Left cardiac atrium (tissue), 4 donors: ENCODE measurements around the gene GGCX. TPM values are rescaled to one million over a fixed set of nuclear protein-coding genes. Genes with fewer than 3 reads are reported as not detected.
"Not testable (repeated sequence)": the region's sequence is repeated elsewhere in the genome, so short reads cannot be mapped to it uniquely, and the experiment has no call there.

Source experiments
- ATAC-seq, 2 donors: fragments of 200-7000 bp; cut with Tn5 transposase; one replicate each; pipeline ENCODE4 v1.9.1; 2020; ENCODE audit warnings: mild to moderate bottlenecking in 2 of 2, moderate library complexity in 2 of 2
- DNase-seq: peaks from one replicate; pipeline ENCODE4 v3.0.0-alpha.2; 2020
- intact Hi-C, 2 donors: fragments of 100-400 bp; cut with DNase I; formaldehyde crosslinking; loops; one replicate each; pipeline versions ENCODE4 v1.14.1 to v1.15.1; 2022 to 2023
- total RNA-seq, 2 donors: library from RNA; stranded (reverse); fragmentation: NEBNext Ultra II Directional; extraction: Animal tissue kit (Norgen Biotek cat#: 25700); gene quantifications; one replicate each; pipeline ENCODE4 v1.2.1, GENCODE V29; 2021
- donor health status: DM: no; HTN: yes; CAD: no.
- donor health status: DM: no; HTN: yes; CAD: no; lungs with severe emphysema.
- donor health status: DM: yes; HTN: yes; CAD: no.
- donor health status: Dilated cardiomyopathy.

GGCX gene
- total RNA-seq, 2 donors from 2014 or later: 34.0 to 37.3 TPM

- intact Hi-C loops: no loop called here
- ATAC-seq: peak; percentile 73 to 80
- peak; percentile 58 for DNase-seq
These were observed 17.2 kb upstream of the GGCX start for GRCh38 chr2:85578243-85579180.

- intact Hi-C loops: no loop called here
- DNase-seq: peak; percentile 67
These were observed 16.3 kb upstream of the GGCX start, which contains the start of gene VAMP8 for GRCh38 chr2:85577386-85578242. VAMP8 (plus strand) TSS chr2:85577586; CDS start chr2:85577647, 61 bp downstream.

GRCh38 chr2:85577063-85577385 lies 15.7 kb upstream of the GGCX start:
- ATAC-seq: no peak
- intact Hi-C loops: no loop called here
- no peak for DNase-seq

More at GRCh38 chr2:85577386-85578242, 16.3 kb upstream of the GGCX start, which contains the start of gene VAMP8:
- ATAC-seq: peak; percentile 43 to 69

GRCh38 chr2:85575739-85576138 lies 14.4 kb upstream of the GGCX start:
- DNase-seq (peak; percentile 15), ATAC-seq (no peak)
- intact Hi-C loops: no loop called here

GRCh38 chr2:85566265-85566664 lies 5.0 kb upstream of the GGCX start:
- no peak for ATAC-seq
- intact Hi-C loops: no loop called here
- DNase-seq: no peak

GRCh38 chr2:85564144-85564563 lies 2.9 kb upstream of the GGCX start:
- DNase-seq (no peak), ATAC-seq (no peak)
- intact Hi-C loops: loop anchor here in 1 of 2 donors (5.0 kb wide), 1 partner anchor 38 kb away; the partner anchor contains the start of gene TMEM150A

GRCh38 chr2:85560812-85561279 lies 447 bp downstream of the GGCX start:
- DNase-seq (no peak), ATAC-seq (peak in 1 of 2 donors; percentile 29)
- intact Hi-C loops: loop anchor here in 1 of 2 donors (5.0 kb wide), 1 partner anchor 41 kb away; the partner anchor contains the start of gene TMEM150A

- ATAC-seq, DNase-seq: not testable (repeated sequence)
- intact Hi-C loops: loop anchor here in 1 of 2 donors (5.0 kb wide), 1 partner anchor 42 kb away; the partner anchor contains the start of gene TMEM150A
These were observed 928 bp downstream of the GGCX start for GRCh38 chr2:85560403-85560726.

- ATAC-seq: no peak
- DNase-seq: no peak
- intact Hi-C loops: no loop called here
These were observed 3.1 kb downstream of the GGCX start for GRCh38 chr2:85558160-85558559.

GRCh38 chr2:85557130-85557529 lies 4.2 kb downstream of the GGCX start:
- ATAC-seq (no peak), DNase-seq (no peak)
- intact Hi-C loops: no loop called here

GRCh38 chr2:85554980-85555612 lies 6.2 kb downstream of the GGCX start:
- no peak for ATAC-seq
- intact Hi-C loops: no loop called here
- DNase-seq: no peak

- intact Hi-C loops: no loop called here
- no peak for DNase-seq
- no peak for ATAC-seq
These were observed 8.1 kb downstream of the GGCX start for GRCh38 chr2:85553184-85553583.

GRCh38 chr2:85551698-85552678 lies 9.3 kb downstream of the GGCX start:
- peak; percentile 51 to 70 for ATAC-seq
- DNase-seq: peak; percentile 71
- intact Hi-C loops: loop anchor here in 1 of 2 donors (1.0 kb wide), 1 partner anchor 132 kb away; no protein-coding TSS in a partner anchor

GRCh38 chr2:85550486-85550885 lies 10.8 kb downstream of the GGCX start:
- ATAC-seq: no peak
- intact Hi-C loops: no loop called here
- DNase-seq: no peak

- intact Hi-C loops: loop anchor here in 1 of 2 donors (2.0 kb wide), 1 partner anchor 129 kb away; no protein-coding TSS in a partner anchor
- no peak for ATAC-seq
- DNase-seq: no peak
These were observed 11.5 kb downstream of the GGCX start for GRCh38 chr2:85549826-85550225.

- ATAC-seq: no peak
- intact Hi-C loops: loop anchor here in 1 of 2 donors (2.0 kb wide), 1 partner anchor 128 kb away; no protein-coding TSS in a partner anchor
- DNase-seq: no peak
These were observed 12.2 kb downstream of the GGCX start for GRCh38 chr2:85549095-85549494.

- intact Hi-C loops: loop anchor here in 1 of 2 donors (2.0 kb wide), 1 partner anchor 128 kb away; no protein-coding TSS in a partner anchor
- ATAC-seq (no peak), DNase-seq (no peak)
These were observed 12.7 kb downstream of the GGCX start for GRCh38 chr2:85548608-85548900.
